Right lobe of liver (tissue), 6 donors: ENCODE data around the gene CD9. TPM values are rescaled to one million over a fixed set of nuclear protein-coding genes. Genes with fewer than 3 reads are reported as not detected.

Source experiments
- ATAC-seq, 4 donors: fragments of 200-7000 bp; cut with Tn5 transposase; one replicate each; pipeline ENCODE4 v1.9.1; 2020; ENCODE audit warnings: mild to moderate bottlenecking in 4 of 4, moderate library complexity in 4 of 4
- DNase-seq, 3 donors: peaks; one replicate each; pipeline ENCODE4 v3.0.0-alpha.2; 2020
- H3K27ac ChIP-seq, 3 donors: fragments of 200-600 bp; one replicate each; pipeline ENCODE4 v1.8.0; 2022
- H3K27me3 ChIP-seq, 2 donors: fragments of 200-600 bp; one replicate each; pipeline ENCODE4 v1.8.0; 2022
- H3K36me3 ChIP-seq, 4 donors: fragments of 200-600 bp; sonication (generic) in 1 of 4; one replicate each; pipeline versions ENCODE4 v1.5.1 to v1.8.0; 2017 to 2022; ENCODE audit warnings: control low read depth in 1 of 4
- H3K4me1 ChIP-seq, 4 donors: fragments of 200-600 bp; sonication (generic) in 1 of 4; one replicate each; pipeline versions ENCODE4 v1.5.1 to v1.8.0; 2017 to 2022; ENCODE audit warnings: control low read depth in 1 of 4
- H3K4me3 ChIP-seq, 3 donors: fragments of 200-600 bp; one replicate each; pipeline ENCODE4 v1.8.0; 2022
- H3K9me3 ChIP-seq, 4 donors: fragments of 200-600 bp; sonication (generic) in 1 of 4; one replicate each; pipeline versions ENCODE4 v1.5.1 to v1.8.0; 2017 to 2022; ENCODE audit warnings: control low read depth in 1 of 4
- CTCF ChIP-seq, 4 donors: fragments of 200-600 bp in 3 of 4; fragments of 450-650 bp in 1 of 4; IDR thresholded peaks; one replicate each; pipeline versions ENCODE4 v1.5.1 to v1.8.0; 2016 to 2022; ENCODE audit warnings: antibody characterized with exemption in 4 of 4, mild to moderate bottlenecking in 2 of 4
- POLR2A ChIP-seq: fragments of 450-650 bp; IDR thresholded peaks from one replicate; pipeline ENCODE4 v1.6.1; 2017; ENCODE audit warnings: antibody characterized with exemption, mild to moderate bottlenecking
- WGBS: methylation state at CpG from one replicate; pipeline ENCODE4 v1.1.6; 2018; ENCODE audit warnings: low coverage, low lambda C conversion rate; ENCODE audit not compliant: insufficient coverage; ENCODE audit errors: missing lambda C conversion rate; 5-methylcytosine and 5-hydroxymethylcytosine counted together
- intact Hi-C, 2 donors: fragments of 100-400 bp; cut with DNase I; formaldehyde crosslinking; loops; one replicate each; pipeline versions ENCODE4 v1.11.2 to v1.14.1; 2022
- total RNA-seq, 6 experiments: library from RNA; depleted of rRNA in 2 of 6; stranded (reverse); fragments of >200 nt in 2 of 6; fragmentation: NEBNext Ultra II Directional in 3 of 6; extraction: Animal tissue kit (Norgen Biotek cat#: 25700) in 3 of 6; gene quantifications; one replicate each; pipeline versions ENCODE4 v1.1.0 to v1.2.4, GENCODE V29; 2016 to 2023
- donor health status: DM: no; HTN: yes; CAD: no.
- donor health status: DM: no; HTN: no; CAD: no.
- donor health status: DM: no; HTN: no; CAD: no.
- donor health status: DM: no; HTN: yes; CAD: no.
- donor health status: DM: no; HTN: yes; CAD: no.

Gene CD9
- total RNA-seq, 6 experiments from 2014 or later: 17.2 to 65.7 (median 34.2) TPM

GRCh38 chr12:6180268-6181051, 19.7 kb upstream of the CD9 start:
- H3K36me3 ChIP-seq: no peaks in the 10 kb centered on the region
- H3K9me3 ChIP-seq: no peaks in the 10 kb centered on the region
- intact Hi-C loops: no loop called here
- peaks cover 0 to 49% (median 22%) of the 10 kb centered on the region in 4 donors for H3K4me1 ChIP-seq
- H3K27ac ChIP-seq: peak overlapping the region; percentile 30 to 68 (median 58)
- no peaks in the 10 kb centered on the region for H3K27me3 ChIP-seq
- DNase-seq: peak; percentile 74 to 89 (median 86)
- WGBS: 40% methylated on average over 2 of the region's 21 CpGs
- no peak for TF ChIP-seq CTCF (IDR thresholded peaks at IDR 0.05)
- TF ChIP-seq POLR2A: no peak
- H3K4me3 ChIP-seq: no peak overlapping the region
- ATAC-seq: peak; percentile 24 to 67 (median 48)

GRCh38 chr12:6181166-6181565, 19.0 kb upstream of the CD9 start:
- Histone ChIP-seq H3K36me3 (no peaks in the 10 kb centered on the region), H3K9me3 (no peaks in the 10 kb centered on the region), H3K27me3 (no peaks in the 10 kb centered on the region), H3K4me3 (no peak overlapping the region), H3K4me1 (peaks cover 0 to 56% (median 25%) of the 10 kb centered on the region in 4 donors), H3K27ac (no peak overlapping the region)
- DNase-seq (no peak), ATAC-seq (no peak)
- TF ChIP-seq POLR2A (no peak), CTCF (IDR thresholded peaks at IDR 0.05) (no peak)
- 44% methylated on average over 1 of the region's 1 CpG for WGBS
- intact Hi-C loops: no loop called here

GRCh38 chr12:6181583-6182278, 18.5 kb upstream of the CD9 start:
- H3K4me1 ChIP-seq: peaks cover 0 to 60% (median 25%) of the 10 kb centered on the region in 4 donors

GRCh38 chr12:6182279-6182898, 17.8 kb upstream of the CD9 start:
- H3K9me3 ChIP-seq: no peaks in the 10 kb centered on the region
- H3K4me3 ChIP-seq: peak overlapping the region in 2 of 3 donors; percentile 8 to 25
- intact Hi-C loops: no loop called here
- ATAC-seq: peak; percentile 32 to 68 (median 52)
- H3K4me1 ChIP-seq: peaks cover 0 to 64% (median 25%) of the 10 kb centered on the region in 4 donors
- TF ChIP-seq CTCF (IDR thresholded peaks at IDR 0.05) (no peak), POLR2A (peak; percentile 69)
- WGBS: 28% methylated on average over 16 of the region's 19 CpGs
- no peaks in the 10 kb centered on the region for H3K36me3 ChIP-seq
- no peaks in the 10 kb centered on the region for H3K27me3 ChIP-seq
- H3K27ac ChIP-seq: peak overlapping the region; percentile 68 to 95 (median 91)
- peak; percentile 57 to 84 (median 78) for DNase-seq

More at GRCh38 chr12:6181583-6182278, 18.5 kb upstream of the CD9 start:
- Histone ChIP-seq H3K36me3 (no peaks in the 10 kb centered on the region), H3K9me3 (no peaks in the 10 kb centered on the region), H3K27me3 (no peaks in the 10 kb centered on the region), H3K4me3 (peak overlapping the region in 1 of 3 donors; percentile 25), H3K27ac (peak overlapping the region; percentile 68 to 95 (median 91))
- no peak for TF ChIP-seq POLR2A
- DNase-seq (no peak), ATAC-seq (no peak)
- 48% methylated on average over 15 of the region's 17 CpGs for WGBS
- intact Hi-C loops: no loop called here
